GM18499 (cell line): ENCODE results near the gene LDLRAD1.
"Not testable (repeated sequence)": the region's sequence is repeated elsewhere in the genome, so short reads cannot be mapped to it uniquely, and the experiment has no call there.

Source experiments
- ATAC-seq: cut with Tn5 transposase; IDR thresholded peaks from one replicate; pipeline ENCODE4 v1.9.1; 2021; ENCODE audit warnings: moderate number of reproducible peaks; ENCODE audit not compliant: insufficient read depth, unreplicated experiment

LDLRAD1 gene

GRCh38 chr1:54018635-54019034 lies 649 bp upstream of the LDLRAD1 start:
- ATAC-seq: no peak

GRCh38 chr1:54016343-54017282 lies 1.4 kb downstream of the LDLRAD1 start:
- ATAC-seq: no peak

DNA sequence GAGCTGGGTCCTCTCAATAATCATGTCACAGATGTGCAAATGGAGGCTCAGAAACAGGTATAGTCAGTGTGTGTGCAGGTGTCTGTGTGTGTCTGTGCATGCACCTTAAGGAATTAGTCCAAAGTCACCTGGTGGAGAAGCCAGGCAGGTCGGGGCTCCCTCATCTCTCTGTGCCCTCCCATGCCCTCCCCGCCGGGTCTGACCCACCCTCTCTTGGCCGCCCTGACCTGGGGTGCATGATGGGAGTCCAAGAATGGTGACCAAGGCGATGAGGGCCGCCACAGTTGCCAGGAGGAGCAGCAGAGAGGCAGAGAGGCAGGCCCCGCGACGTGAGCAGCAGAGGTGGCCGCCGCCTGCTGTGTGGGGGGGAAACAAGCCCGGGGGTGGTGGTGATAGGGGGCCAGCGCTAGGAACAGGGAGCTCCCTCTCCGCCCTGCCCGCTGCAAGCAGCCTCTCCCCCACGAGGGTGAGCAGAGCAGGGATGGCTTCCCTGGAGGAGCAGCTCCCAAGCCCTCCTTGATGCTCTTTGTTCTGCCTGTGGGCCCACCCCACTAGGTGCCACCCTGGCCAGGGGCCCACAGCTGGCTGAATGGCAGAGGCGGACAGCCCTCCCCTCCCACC lies 3.9 kb downstream of the LDLRAD1 start:
- no peak for ATAC-seq

DNA sequence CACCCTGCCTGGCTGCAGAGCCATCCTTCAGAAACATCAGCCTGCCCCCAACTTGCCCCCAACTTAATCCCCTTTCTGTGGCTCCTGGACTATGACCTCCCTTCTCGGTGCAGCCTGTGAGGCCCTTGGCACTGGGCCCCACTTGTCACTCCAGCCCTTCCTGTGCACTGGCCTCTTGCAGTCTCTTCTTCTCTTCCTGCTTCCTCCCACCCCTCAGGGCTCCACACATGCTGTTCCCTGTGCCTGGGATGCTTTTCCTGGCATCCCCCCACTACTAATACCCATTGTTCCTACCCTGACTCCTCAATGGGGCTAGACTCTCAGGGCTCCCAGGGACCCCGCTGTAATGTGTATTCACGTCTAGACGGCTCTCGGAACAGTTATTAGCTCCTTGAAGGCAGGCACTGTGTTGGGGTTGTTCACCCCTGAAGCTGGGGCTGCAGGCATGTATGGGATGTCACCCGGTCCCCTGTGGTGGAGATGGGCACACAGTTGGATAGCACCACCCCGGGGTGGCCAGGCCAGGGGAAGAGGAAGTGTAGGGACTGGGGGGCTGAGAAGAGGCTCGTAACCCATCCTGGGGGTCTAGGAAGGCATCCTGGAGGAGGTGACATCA lies 4.5 kb downstream of the LDLRAD1 start:
- no peak for ATAC-seq

DNA sequence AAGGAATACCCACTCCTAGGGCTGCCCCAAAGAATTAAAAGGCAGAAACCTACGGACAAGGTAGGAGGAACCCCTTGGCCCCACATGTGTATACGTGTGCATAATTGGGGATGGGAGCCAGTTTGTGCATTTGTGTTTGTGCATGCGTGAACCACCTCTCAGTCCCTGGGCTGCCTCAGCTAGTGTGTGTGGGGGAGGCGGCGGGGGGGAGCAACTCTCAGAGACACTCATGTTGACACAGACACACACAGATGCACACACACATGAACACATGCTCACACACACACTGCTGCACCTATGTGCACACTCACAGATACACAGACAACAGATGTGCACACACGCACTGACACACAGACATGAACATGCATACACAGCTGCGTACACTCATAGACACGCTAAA lies 5.1 kb downstream of the LDLRAD1 start:
- ATAC-seq: no peak

- no peak for ATAC-seq
Measured at GRCh38 chr1:54012008-54012325, 6.0 kb downstream of the LDLRAD1 start.

DNA sequence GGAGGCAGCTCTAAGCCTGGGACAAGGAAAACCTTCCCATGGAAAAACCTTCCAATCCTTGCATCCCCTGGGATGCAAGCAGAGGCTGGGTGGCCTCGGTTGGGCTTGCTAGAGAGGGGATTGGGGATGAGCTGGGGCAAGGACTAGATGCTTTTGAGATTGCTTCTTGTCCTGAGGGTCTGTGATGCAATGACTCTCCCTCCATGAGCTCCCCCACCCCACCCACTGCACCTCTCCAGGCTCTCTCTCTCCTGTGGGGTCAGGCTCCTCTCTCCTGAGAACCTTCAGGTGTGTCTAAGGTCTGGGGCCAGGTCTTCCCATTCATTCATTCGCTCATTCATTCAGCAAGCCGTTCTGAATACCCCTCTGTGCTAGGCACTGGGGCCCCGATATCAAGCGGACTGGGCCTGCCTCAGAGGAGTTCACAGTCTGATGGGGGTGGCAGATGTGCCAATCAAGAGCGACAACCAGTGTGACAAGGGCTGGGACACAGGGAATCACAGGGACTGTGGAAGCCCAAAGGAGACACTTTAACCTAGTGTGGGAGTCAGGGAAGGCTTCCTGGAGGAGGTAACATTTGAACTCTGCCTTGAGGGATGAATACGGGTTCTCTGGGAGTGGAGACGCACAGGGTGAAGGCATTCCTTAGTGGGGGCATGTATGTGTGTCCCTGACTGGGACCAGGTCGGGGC lies 6.5 kb downstream of the LDLRAD1 start:
- ATAC-seq: no peak

DNA sequence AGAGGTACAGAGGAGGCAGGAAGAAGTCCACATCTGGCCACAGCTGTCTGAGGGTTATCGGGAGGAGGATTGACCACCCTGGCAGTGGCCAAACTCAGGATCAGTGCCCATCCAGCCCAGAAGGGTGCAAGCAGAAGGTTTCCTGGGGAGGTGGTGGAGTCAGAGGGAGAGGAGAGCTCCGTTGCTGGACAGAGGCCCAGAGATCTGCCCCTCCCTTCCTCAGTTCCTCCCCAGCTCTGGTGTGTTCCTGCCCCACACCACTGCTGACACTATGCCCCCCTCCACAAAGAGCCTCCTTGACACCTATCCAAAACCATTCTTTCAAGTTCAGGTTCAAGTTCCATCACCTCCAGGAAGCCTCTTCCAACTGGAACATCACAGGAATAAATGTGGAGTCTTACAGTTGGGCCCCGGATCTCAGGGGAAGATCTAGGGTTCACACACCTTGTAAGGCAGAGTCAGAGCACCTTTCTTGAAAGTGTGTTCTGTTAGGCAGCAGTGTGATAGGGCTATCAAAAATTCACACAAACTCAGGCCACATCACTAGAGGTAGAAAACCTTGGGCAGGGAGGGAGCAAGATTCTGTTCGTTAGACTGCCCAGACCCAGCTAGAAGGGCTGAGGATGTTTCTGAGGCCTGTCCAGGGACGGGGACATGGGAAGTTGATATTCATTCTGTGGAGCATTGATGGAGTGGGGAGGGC lies 7.4 kb downstream of the LDLRAD1 start:
- no peak for ATAC-seq

GRCh38 chr1:54009406-54009805 lies 8.6 kb downstream of the LDLRAD1 start:
- ATAC-seq: no peak

GRCh38 chr1:54008876-54009275 lies 9.1 kb downstream of the LDLRAD1 start:
- ATAC-seq: no peak

DNA sequence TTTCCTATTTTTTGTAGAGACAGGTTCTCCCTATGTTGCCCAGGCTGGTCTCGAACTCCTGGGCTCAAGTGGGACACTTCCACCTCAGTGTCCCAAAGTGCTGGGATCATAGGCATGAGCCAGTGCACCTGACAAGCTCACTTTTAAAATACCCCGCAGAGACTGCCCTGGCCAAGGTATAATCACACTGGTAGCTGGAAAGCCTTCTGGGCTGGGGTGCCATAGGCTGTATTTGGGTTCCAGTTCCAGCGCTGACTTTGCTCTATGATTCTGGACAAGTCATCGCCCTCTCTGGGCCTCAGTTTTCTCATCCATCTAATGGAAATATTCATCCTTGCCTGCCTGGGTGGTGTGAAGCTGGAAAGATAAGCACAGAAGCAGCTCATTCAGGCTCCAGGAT lies 10.4 kb downstream of the LDLRAD1 start:
- ATAC-seq: no peak

DNA sequence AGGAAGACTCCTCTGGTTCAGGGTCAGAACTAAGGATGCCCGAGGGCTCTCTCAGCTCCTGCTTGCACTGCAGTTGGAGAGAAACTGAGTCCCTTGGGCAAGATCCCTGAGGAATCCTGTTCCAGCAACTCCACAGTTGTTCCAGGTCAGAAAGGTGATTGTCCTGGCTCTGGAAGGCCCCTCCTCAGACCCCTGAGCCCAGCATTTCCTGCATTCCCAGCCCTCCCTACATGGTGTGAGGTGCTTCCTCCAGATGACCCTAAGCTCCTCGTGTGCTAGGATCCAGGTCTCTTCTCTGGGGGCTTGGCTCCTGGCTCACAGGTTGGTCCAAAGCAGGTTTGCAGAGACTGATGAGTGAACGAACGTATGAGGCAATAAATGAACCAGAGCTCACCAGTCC lies 11.5 kb downstream of the LDLRAD1 start:
- no peak for ATAC-seq

DNA sequence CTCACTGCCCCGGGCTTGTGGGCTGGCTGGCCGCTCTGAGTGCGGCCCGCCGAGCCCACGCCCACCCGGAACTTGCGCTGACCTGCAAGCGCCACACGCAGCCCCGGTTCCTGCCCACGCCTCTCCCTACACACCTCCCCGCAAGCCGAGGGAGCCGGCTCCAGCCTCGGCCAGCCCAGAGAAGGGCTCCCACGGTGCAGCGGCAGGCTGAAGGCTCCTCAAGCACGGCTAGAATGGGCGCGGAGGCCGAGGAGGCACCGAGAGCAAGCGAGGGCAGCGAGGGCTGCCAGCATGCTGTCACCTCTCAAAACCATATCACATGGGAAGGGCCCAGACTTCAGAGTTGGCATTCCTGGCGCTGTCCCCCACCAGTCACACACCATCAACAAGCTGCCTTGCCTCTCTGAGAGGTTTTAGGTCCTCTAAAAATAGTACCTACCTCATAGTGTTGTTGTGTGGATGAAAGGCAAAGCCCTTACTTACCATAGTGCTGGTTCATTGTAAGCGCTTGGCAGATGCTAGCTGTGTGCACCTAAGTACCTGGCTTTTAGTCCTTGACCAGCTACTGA lies 13.4 kb downstream of the LDLRAD1 start:
- no peak for ATAC-seq

GRCh38 chr1:54003750-54004480 lies 14.1 kb downstream of the LDLRAD1 start:
- ATAC-seq: not testable (repeated sequence)

- no peak for ATAC-seq
Measured at GRCh38 chr1:54003249-54003646, 14.7 kb downstream of the LDLRAD1 start.

DNA sequence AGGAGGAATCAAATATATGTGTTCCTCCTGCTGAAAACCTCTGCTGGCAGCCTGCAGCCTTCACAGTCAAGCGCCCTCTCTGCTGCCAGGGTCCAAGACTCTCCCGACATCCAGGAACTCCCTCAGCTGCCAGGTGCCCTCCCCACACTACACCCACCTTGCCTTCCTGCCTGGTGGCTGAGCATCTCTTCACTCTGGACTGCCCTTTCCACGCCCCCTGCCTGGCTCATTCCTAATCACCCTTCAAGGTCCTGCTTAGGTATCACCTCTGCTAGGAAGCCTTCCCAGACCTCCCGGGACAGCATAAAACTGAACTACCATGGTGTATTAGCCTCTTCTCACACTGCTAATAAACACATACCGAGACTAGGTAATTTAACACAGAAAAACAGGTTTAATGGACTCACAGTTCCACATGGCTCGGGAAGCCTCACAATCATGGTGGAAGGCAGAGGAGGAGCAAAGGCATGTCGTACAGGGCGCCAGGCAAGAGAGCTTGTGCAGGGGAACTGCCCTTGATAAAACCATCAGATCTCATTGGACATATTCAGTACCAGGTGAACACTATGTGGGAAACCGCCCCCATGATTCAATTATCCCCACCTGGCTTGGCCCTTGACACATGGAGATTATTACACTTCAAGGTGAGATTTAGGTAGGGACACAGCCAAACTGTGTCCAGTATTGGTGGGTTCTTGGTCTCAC lies 15.3 kb downstream of the LDLRAD1 start:
- ATAC-seq: no peak

GRCh38 chr1:54001591-54001990 lies 16.4 kb downstream of the LDLRAD1 start:
- ATAC-seq: no peak

DNA sequence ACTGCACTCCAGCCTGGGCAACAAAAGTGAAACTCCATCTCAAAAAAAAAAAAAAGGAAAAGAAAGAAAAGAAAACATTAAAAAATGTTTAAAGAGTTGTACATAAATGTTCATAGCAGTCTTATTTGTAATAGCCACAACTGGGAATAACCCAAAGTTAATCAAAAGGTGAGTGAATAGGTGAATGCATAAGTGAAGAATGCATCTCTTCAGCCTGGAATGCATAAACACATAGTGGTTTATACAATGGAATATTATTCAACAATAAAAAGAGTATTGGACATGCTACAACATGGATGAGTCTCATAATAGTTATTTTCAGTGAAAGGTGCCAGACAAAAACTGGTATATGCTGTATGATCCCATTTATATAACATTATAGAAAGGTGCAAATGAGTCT lies 18.1 kb downstream of the LDLRAD1 start:
- no peak for ATAC-seq

GRCh38 chr1:53998223-53998622 lies 19.8 kb downstream of the LDLRAD1 start:
- ATAC-seq: no peak
